Testis (tissue), 3 donors: ENCODE measurements around the gene GEMIN5. TPM values are rescaled to one million over a fixed set of nuclear protein-coding genes. Genes with fewer than 3 reads are reported as not detected.

ENCODE experiments used
- DNase-seq: peaks from one replicate; pipeline ENCODE4 v3.0.0-alpha.2; 2019
- H3K27ac ChIP-seq, 2 donors: fragments of 200-600 bp; sonication (generic); one replicate each; pipeline ENCODE4 v1.5.1; 2019
- H3K27me3 ChIP-seq: fragments of 200-600 bp; sonication (generic); one replicate; pipeline ENCODE4 v1.5.1; 2019
- H3K36me3 ChIP-seq: fragments of 200-600 bp; sonication (generic); one replicate; pipeline ENCODE4 v1.5.1; 2017; ENCODE audit warnings: low read depth; ENCODE audit errors: missing control alignments
- H3K4me1 ChIP-seq: fragments of 200-600 bp; sonication (generic); one replicate; pipeline ENCODE4 v1.5.1; 2019
- H3K4me3 ChIP-seq, 2 donors: fragments of 200-600 bp; sonication (generic); one replicate each; pipeline ENCODE4 v1.5.1; 2017 to 2019
- H3K9me3 ChIP-seq: fragments of 200-600 bp; sonication (generic); one replicate; pipeline ENCODE4 v1.5.1; 2017
- CTCF ChIP-seq, 3 experiments: fragments of 450-650 bp in 2 of 3; fragments of 200-600 bp in 1 of 3; sonication (generic) in 1 of 3; IDR thresholded peaks; one replicate each; pipeline ENCODE4 v1.5.1; 2016 to 2019; ENCODE audit warnings: antibody characterized with exemption in 3 of 3, mild to moderate bottlenecking in 2 of 3, moderate library complexity in 1 of 3
- POLR2A ChIP-seq: fragments of 450-650 bp; IDR thresholded peaks from one replicate; pipeline ENCODE4 v1.6.1; 2017; ENCODE audit warnings: antibody characterized with exemption, mild to moderate bottlenecking, moderate library complexity
- WGBS, 2 donors: methylation state at CpG; one replicate each; pipeline ENCODE4 v1.1.5; 2018; 5-methylcytosine and 5-hydroxymethylcytosine counted together
- intact Hi-C: fragments of 100-400 bp; cut with DNase I; formaldehyde crosslinking; loops from one replicate; pipeline ENCODE4 v1.15.1; 2023; ENCODE audit warnings: low total_unique reads
- polyA plus RNA-seq: library from polyadenylated mRNA; stranded (reverse); fragments of 350-450 nt; fragmentation: Illumina TruSeq; extraction: RNeasy Lipid Tissue Mini Kit (QIAGEN cat#74804); gene quantifications from one replicate; pipeline ENCODE4 v1.2.3, GENCODE V29; 2014; ENCODE audit warnings: low read depth, low replicate concordance; ENCODE audit not compliant: insufficient read depth
- total RNA-seq, 2 donors: library from RNA; depleted of rRNA; stranded (reverse); fragments of >200 nt; gene quantifications; one replicate each; pipeline ENCODE4 v1.2.3, GENCODE V29; 2016

The GEMIN5 gene
- total and polyA plus RNA-seq, 3 donors from 2014 or later, result 15.8 to 24.7 (median 24.1) TPM

- peak; percentile 92 for DNase-seq
- TF ChIP-seq CTCF (IDR thresholded peaks at IDR 0.05) (no peak), POLR2A (no peak)
- peak within 1 kb of the TSS; percentile 82 to 90 for H3K27ac ChIP-seq
- intact Hi-C loops, result no loop called here
- peak within 1 kb of the TSS; percentile 62 to 67 for H3K4me3 ChIP-seq
- peaks cover 18% of the 10 kb centered on the region for H3K4me1 ChIP-seq
- no peaks in the 10 kb centered on the region for H3K36me3 ChIP-seq
- WGBS, 2 donors, result 14 to 15% methylated on average over 11 of the region's 11 CpGs
- H3K9me3 ChIP-seq, result no peaks in the 10 kb centered on the region
- no peaks in the 10 kb centered on the region for H3K27me3 ChIP-seq
Measured at GRCh38 chr5:154850255-154851062, 87.6 kb downstream of the GEMIN5 start, which contains the start of gene FAXDC2. Gene FAXDC2 (minus strand): TSS chr5:154850603. CDS start chr5:154838178, 12,425 bp downstream.

- no peak for DNase-seq
- Histone ChIP-seq H3K27me3 (no peaks in the 10 kb centered on the region), H3K9me3 (no peaks in the 10 kb centered on the region), H3K4me1 (peaks cover 22% of the 10 kb centered on the region), H3K36me3 (no peaks in the 10 kb centered on the region), H3K4me3 (peak overlapping the region; percentile 62 to 67), H3K27ac (peak overlapping the region; percentile 82 to 90)
- TF ChIP-seq POLR2A (no peak), CTCF (IDR thresholded peaks at IDR 0.05) (no peak)
- WGBS, 2 donors, result 41 to 55% methylated on average over 2 of the region's 2 CpGs
- intact Hi-C loops, result no loop called here
Measured at GRCh38 chr5:154849791-154850201, 88.2 kb downstream of the GEMIN5 start.

- intact Hi-C loops, result no loop called here
- no peak for DNase-seq
- Histone ChIP-seq H3K4me1 (peaks cover 22% of the 10 kb centered on the region), H3K27ac (peak overlapping the region; percentile 82 to 90), H3K27me3 (no peaks in the 10 kb centered on the region), H3K4me3 (peak overlapping the region in 1 of 2 donors; percentile 67), H3K36me3 (no peaks in the 10 kb centered on the region), H3K9me3 (no peaks in the 10 kb centered on the region)
- 55 to 62% methylated on average over 6 of the region's 6 CpGs for WGBS, 2 donors
- TF ChIP-seq CTCF (IDR thresholded peaks at IDR 0.05), result no peak
- no peak for TF ChIP-seq POLR2A
Measured at GRCh38 chr5:154849264-154849785, 88.7 kb downstream of the GEMIN5 start.

- H3K27ac ChIP-seq, result no peak overlapping the region
- TF ChIP-seq CTCF (IDR thresholded peaks at IDR 0.05) (no peak), POLR2A (no peak)
- H3K4me1 ChIP-seq, result peaks cover 9% of the 10 kb centered on the region
Measured at GRCh38 chr5:154844809-154845208, 93.2 kb downstream of the GEMIN5 start.

More at GRCh38 chr5:154844809-154845208, 93.2 kb downstream of the GEMIN5 start:
- Histone ChIP-seq H3K9me3 (no peaks in the 10 kb centered on the region), H3K4me3 (no peak overlapping the region), H3K36me3 (no peaks in the 10 kb centered on the region), H3K27me3 (no peaks in the 10 kb centered on the region)
- WGBS, 2 donors, result 68 to 71% methylated on average over 5 of the region's 5 CpGs
- intact Hi-C loops, result no loop called here
- DNase-seq, result no peak
